Central memory CD8-positive, alpha-beta T cell (primary cell): Measurements from ENCODE around the gene FOSL2.

Experiments
- ATAC-seq: fragments of 150-1000 bp; cut with Tn5 transposase; replicated peaks from 2 replicates; pipeline ENCODE4 v1.10.0; 2022; ENCODE audit warnings: mild to moderate bottlenecking, moderate FRiP score, moderate number of reproducible peaks; ENCODE audit not compliant: poor library complexity, severe bottlenecking; ENCODE audit errors: extremely low read depth
- DNase-seq, 2 donors: peaks; one replicate each; pipeline ENCODE4 v3.0.0; 2021; ENCODE audit warnings: low spot score in 2 of 2
- H3K27ac Mint-ChIP-seq: one replicate; pipeline ENCODE4 v1.8.0; 2022; ENCODE audit warnings: low read depth, mild to moderate bottlenecking, moderate library complexity, mixed read lengths
- H3K27me3 Mint-ChIP-seq: one replicate; pipeline ENCODE4 v1.8.0; 2022; ENCODE audit warnings: mixed read lengths
- H3K36me3 Mint-ChIP-seq: one replicate; pipeline ENCODE4 v1.8.0; 2022; ENCODE audit warnings: mild to moderate bottlenecking, moderate library complexity, mixed read lengths; ENCODE audit not compliant: insufficient read depth
- H3K4me1 Mint-ChIP-seq: one replicate; pipeline ENCODE4 v1.8.0; 2022; ENCODE audit warnings: mixed read lengths
- H3K4me3 Mint-ChIP-seq: one replicate; pipeline ENCODE4 v1.8.0; 2022; ENCODE audit warnings: mild to moderate bottlenecking, moderate library complexity, mixed read lengths
- H3K9me3 Mint-ChIP-seq: one replicate; pipeline ENCODE4 v1.8.0; 2022; ENCODE audit warnings: mixed read lengths

The FOSL2 gene

DNA sequence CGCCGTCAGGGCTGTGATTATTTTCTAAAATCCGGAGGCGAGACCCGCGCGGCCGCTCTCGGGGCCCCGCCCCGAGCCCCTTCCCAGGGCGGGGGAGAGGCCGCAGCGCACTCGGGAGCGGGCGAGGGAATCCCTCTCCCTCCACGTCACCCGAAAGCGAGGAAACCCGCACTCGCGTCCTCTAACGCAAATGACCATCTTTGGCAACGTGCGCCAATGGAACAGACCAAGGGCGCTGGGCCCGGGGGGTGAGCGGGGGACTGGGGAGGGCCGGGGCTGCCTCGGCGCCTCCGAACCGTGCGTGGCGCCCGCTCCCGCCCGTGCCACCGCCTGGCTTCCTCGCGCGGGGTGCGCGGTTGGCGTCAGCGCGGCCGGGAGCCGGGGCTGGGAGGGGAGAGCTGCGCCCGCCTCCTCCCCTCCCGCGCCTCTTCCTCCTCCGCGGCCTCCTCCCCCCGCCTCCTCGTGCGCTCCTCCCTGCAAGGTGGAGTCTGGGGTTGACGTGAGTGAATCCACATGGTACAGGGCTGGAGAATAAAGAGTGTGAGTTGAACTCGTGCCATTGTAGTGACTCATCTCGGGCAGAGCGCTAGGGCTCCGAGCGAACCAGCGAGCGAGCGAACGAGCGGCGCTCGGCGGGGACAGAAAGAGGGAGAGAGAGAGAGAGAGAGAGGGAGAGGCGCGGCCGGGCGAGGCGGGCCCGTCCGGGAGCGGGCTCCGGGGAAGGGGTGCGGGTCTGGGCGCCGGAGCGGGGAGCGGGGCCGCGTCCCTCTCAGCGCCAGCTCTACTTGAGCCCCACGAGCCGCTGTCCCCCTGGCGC lies at the start of gene FOSL2:
Gene FOSL2 (plus strand): TSS at position 562 of the 817 bp plus-strand sequence. CDS start 863 bp downstream, outside the sequence.
- H3K4me1 Mint-ChIP-seq = peaks cover 25% of the 10 kb centered on the region
- peaks cover 36% of the 10 kb centered on the region for H3K36me3 Mint-ChIP-seq
- ATAC-seq = peak; percentile 79
- H3K9me3 Mint-ChIP-seq = no peaks in the 10 kb centered on the region
- H3K27ac Mint-ChIP-seq = no peak within 1 kb of the TSS
- H3K27me3 Mint-ChIP-seq = no peaks in the 10 kb centered on the region
- H3K4me3 Mint-ChIP-seq = no peak within 1 kb of the TSS
- DNase-seq = peak; percentile 87 to 96

GRCh38 chr2:28343184-28343942 lies 49.3 kb upstream of the FOSL2 start:
- Mint-ChIP-seq H3K4me3 (no peak overlapping the region), H3K36me3 (peaks cover 2% of the 10 kb centered on the region), H3K27me3 (no peaks in the 10 kb centered on the region), H3K9me3 (no peaks in the 10 kb centered on the region), H3K27ac (no peak overlapping the region), H3K4me1 (peaks cover 28% of the 10 kb centered on the region)
- no peak for ATAC-seq
- DNase-seq = no peak

DNA sequence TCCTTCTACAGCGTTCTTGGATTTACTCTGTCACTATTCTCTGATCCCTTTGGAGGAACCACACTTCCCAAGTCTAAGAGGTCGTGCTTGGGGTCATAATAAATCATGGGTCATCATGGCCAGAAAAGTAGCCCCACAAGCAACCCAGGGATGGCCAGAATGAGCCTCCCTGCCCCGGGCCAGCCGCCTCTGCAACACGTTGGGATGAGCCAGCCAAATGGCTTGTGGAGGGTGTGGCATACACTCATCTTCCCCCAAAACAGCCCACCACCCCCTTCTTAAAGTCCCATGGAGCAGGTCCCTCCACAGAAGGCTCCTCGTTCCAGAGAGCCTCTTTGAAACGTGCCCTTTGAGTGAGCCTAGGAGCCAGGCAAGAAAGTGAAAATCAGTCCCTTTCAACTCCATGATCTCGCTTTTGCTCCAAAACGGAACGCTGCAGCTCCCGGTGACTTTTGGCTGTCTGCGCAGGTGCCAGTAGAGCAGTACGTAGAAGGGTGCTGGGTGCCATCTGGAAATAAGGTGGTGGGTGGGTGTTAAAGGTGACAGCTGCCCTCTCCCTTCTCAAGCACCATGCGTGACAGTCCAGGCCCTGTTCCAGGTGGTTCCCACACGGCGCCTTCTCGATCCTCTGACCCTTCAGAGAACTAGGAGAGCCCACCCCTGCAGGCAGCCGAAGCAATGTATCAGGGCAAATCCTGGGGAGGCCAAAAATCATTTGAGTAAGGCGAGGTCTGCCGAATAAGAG lies 48.5 kb upstream of the FOSL2 start:
- Mint-ChIP-seq H3K36me3 (peaks cover 2% of the 10 kb centered on the region), H3K27me3 (no peaks in the 10 kb centered on the region), H3K4me1 (peaks cover 30% of the 10 kb centered on the region), H3K27ac (no peak overlapping the region), H3K9me3 (no peaks in the 10 kb centered on the region), H3K4me3 (no peak overlapping the region)
- DNase-seq = no peak
- no peak for ATAC-seq

GRCh38 chr2:28344756-28345373 lies 47.8 kb upstream of the FOSL2 start:
- peaks cover 31% of the 10 kb centered on the region for H3K4me1 Mint-ChIP-seq

DNA sequence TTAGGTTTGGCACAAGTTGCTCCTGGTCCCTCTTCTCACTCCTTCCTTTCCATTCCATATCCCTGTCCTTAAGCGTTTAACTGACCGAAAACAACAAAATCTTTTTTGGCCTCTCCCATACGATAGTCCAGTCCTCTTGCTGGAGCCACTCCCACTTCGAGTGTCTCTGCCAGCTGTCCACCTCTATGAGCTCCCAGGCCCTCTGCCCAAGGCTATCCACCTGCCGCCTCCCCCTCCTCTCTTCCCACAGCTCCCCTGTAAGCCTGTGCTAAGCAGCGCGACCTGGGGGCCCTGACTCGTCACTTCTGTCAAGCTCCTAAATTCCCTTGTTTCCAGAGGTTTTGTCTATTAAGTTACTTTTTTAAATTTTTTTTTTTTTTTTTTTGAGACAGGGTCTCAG lies 47.0 kb upstream of the FOSL2 start:
- Mint-ChIP-seq H3K27ac (peak overlapping the region; percentile 35), H3K36me3 (peaks cover 2% of the 10 kb centered on the region), H3K4me3 (no peak overlapping the region), H3K27me3 (no peaks in the 10 kb centered on the region), H3K9me3 (no peaks in the 10 kb centered on the region), H3K4me1 (peaks cover 31% of the 10 kb centered on the region)
- ATAC-seq (no peak), DNase-seq (no peak)

More at GRCh38 chr2:28344756-28345373, 47.8 kb upstream of the FOSL2 start:
- H3K36me3 Mint-ChIP-seq = peaks cover 2% of the 10 kb centered on the region
- H3K9me3 Mint-ChIP-seq = no peaks in the 10 kb centered on the region
- peak overlapping the region; percentile 35 for H3K27ac Mint-ChIP-seq
- no peak for ATAC-seq
- no peak overlapping the region for H3K4me3 Mint-ChIP-seq
- no peak for DNase-seq
- H3K27me3 Mint-ChIP-seq = no peaks in the 10 kb centered on the region

DNA sequence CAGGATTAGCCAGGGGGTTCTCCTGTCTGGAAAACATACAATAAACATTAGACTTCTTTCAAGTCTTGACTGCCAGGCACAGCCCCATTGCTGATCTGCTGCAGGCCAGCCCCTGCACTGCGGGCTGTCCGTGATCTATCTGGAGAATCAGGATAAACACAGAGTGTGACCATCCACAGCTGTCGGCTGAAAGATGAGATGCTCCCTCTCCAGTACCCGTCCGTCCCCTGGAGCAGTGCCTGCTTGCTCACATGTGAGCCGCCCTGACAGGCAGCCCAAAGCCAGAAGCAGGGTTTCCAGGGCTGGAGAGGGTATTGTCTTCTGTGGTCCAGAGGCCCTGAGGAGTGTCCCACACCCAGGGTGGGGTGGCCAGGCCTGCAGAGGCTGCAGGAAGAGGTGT lies 46.1 kb upstream of the FOSL2 start:
- Mint-ChIP-seq H3K27me3 (no peaks in the 10 kb centered on the region), H3K4me3 (peak overlapping the region; percentile 55), H3K9me3 (no peaks in the 10 kb centered on the region), H3K36me3 (peaks cover 3% of the 10 kb centered on the region), H3K27ac (peak overlapping the region; percentile 82), H3K4me1 (peaks cover 27% of the 10 kb centered on the region)
- ATAC-seq = no peak
- no peak for DNase-seq

DNA sequence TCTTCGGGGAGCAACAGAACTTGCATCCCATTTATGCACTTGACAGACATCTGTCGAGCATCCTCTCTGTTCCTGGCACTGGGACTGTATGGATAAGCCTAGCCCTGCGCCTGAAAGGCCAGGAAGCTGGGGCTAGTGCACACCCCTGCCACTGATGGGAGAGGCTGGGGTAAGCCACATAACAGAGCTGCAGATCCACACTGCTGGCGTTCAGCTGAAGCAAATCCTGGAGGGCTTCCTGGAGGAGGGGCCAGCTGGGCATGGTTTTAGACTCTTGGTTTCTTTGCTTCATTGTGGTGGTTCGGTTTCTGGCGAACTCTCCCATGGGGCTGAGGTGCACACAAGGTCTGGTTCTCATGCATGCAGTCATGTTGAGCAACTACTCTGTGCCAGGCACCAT lies 45.5 kb upstream of the FOSL2 start:
- peaks cover 5% of the 10 kb centered on the region for H3K36me3 Mint-ChIP-seq
- H3K27ac Mint-ChIP-seq = peak overlapping the region; percentile 82
- peaks cover 27% of the 10 kb centered on the region for H3K4me1 Mint-ChIP-seq
- no peaks in the 10 kb centered on the region for H3K27me3 Mint-ChIP-seq
- ATAC-seq (no peak), DNase-seq (no peak)
- peak overlapping the region; percentile 55 for H3K4me3 Mint-ChIP-seq
- H3K9me3 Mint-ChIP-seq = no peaks in the 10 kb centered on the region

DNA sequence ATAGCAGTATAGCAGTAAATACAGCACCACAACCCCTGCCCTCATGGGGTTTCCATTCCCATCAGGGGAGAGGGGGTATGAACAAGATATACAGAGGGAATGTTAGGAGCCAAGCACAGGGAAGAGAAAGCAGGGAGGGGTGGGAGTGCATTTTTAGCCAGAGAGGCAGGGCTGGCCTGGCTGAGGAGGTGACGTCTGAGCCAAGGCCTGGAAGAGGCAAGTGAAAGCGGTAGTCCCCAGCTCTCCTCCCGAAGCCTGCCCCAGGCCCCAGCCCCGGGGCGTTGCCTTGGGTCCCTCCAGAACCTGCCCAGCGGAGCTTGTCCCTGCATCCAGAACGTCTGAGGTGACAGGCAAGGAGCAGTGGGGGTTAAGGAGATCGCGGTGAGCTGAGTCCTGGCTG lies 45.1 kb upstream of the FOSL2 start:
- peak overlapping the region; percentile 55 for H3K4me3 Mint-ChIP-seq
- H3K27ac Mint-ChIP-seq = peak overlapping the region; percentile 82
- H3K36me3 Mint-ChIP-seq = peaks cover 5% of the 10 kb centered on the region
- peaks cover 30% of the 10 kb centered on the region for H3K4me1 Mint-ChIP-seq
- ATAC-seq (no peak), DNase-seq (no peak)
- no peaks in the 10 kb centered on the region for H3K9me3 Mint-ChIP-seq
- no peaks in the 10 kb centered on the region for H3K27me3 Mint-ChIP-seq

DNA sequence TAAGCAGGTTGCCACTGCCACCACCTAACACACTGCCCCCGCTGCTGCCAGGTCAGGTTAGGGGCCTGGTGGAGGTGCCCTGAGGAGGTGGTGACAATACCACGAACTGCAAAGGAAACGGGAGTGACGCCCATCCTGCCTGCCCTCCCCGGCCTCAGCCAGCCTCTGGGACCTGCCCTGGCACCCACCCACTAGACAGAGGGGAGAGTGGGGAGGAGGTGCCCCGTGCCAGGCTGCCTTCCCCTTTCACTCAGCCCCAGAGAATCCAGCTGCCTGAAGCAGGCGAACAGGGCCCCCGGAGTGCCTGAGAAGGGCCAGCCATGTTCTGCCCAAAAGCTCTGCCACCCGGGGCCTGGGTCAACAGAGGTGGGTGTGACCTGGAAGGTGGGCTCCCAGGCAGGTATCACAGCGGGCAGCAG lies 44.5 kb upstream of the FOSL2 start:
- H3K4me1 Mint-ChIP-seq = peaks cover 32% of the 10 kb centered on the region
- H3K27me3 Mint-ChIP-seq = no peaks in the 10 kb centered on the region
- ATAC-seq (peak; percentile 96), DNase-seq (peak; percentile 53 to 72)
- peak overlapping the region; percentile 55 for H3K4me3 Mint-ChIP-seq
- peaks cover 5% of the 10 kb centered on the region for H3K36me3 Mint-ChIP-seq
- no peaks in the 10 kb centered on the region for H3K9me3 Mint-ChIP-seq
- H3K27ac Mint-ChIP-seq = peak overlapping the region; percentile 82

DNA sequence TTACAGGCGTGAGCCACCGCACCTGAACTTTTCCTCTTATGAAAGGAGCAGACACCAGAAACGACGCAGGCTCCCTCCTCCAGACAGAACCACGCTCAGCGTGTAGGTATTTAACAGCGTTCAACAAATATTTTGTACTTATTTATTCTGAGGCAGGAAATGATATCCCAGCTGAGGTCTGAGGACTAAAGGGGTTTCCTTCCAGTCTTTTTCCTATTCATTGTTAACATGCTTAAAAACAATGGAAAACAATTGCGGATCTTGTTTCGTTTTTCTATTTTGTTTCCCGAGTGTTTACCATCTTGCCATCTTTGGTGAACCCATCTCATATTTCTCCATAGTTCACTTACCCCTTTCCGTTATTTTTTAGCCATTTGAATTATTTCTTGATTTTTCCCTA lies 43.7 kb upstream of the FOSL2 start:
- H3K4me3 Mint-ChIP-seq = peak overlapping the region; percentile 55
- ATAC-seq (no peak), DNase-seq (no peak)
- H3K27me3 Mint-ChIP-seq = no peaks in the 10 kb centered on the region
- H3K4me1 Mint-ChIP-seq = peaks cover 32% of the 10 kb centered on the region
- H3K27ac Mint-ChIP-seq = peak overlapping the region; percentile 82
- H3K9me3 Mint-ChIP-seq = no peaks in the 10 kb centered on the region
- peaks cover 4% of the 10 kb centered on the region for H3K36me3 Mint-ChIP-seq

DNA sequence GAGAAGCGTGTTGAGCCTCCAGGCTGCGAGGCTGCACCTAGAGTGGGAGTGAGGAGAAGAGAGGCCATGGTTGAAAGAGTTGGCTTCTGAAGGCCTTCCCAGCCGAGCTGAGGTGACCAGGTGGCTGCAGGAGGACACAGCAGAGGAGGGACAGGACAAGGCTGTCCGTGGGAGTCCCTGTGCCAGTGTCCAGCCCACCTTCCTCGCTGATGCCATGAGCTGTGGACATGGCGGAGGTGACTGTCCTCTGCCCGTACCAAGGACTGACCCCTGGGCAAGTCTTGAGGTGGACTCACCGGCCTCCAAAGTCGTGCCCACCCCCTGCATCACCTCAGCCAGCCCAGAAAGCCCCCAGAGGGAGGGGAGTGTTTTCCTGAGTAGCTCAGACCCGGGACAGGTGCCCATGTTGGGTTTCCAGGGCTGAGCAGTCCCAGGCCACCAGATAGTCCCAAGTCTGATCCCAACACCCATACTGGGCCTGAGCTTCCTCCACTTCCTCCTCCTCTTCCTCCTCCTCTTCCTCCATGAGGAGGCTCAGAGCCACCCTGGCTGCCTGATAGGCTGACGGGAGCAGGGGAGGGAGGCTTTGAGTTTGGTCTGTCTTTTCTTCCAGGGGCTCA lies 43.0 kb upstream of the FOSL2 start:
- DNase-seq (no peak), ATAC-seq (no peak)
- Mint-ChIP-seq H3K27me3 (no peaks in the 10 kb centered on the region), H3K36me3 (peaks cover 3% of the 10 kb centered on the region), H3K27ac (peak overlapping the region; percentile 29), H3K9me3 (no peaks in the 10 kb centered on the region), H3K4me3 (peak overlapping the region; percentile 55), H3K4me1 (peaks cover 32% of the 10 kb centered on the region)

GRCh38 chr2:28350196-28350595 lies 42.5 kb upstream of the FOSL2 start:
- H3K36me3 Mint-ChIP-seq = peaks cover 3% of the 10 kb centered on the region
- DNase-seq = no peak
- no peaks in the 10 kb centered on the region for H3K27me3 Mint-ChIP-seq
- peak overlapping the region; percentile 10 for H3K27ac Mint-ChIP-seq
- peaks cover 32% of the 10 kb centered on the region for H3K4me1 Mint-ChIP-seq
- no peak for ATAC-seq
- H3K4me3 Mint-ChIP-seq = no peak overlapping the region
- H3K9me3 Mint-ChIP-seq = no peaks in the 10 kb centered on the region
